Hepatic stellate cell (primary cell): ENCODE results near the gene SLC2A4.

ENCODE experiments used
- DNase-seq: peaks from one replicate; pipeline ENCODE4 v3.0.0; 2011; ENCODE audit warnings: low spot score

SLC2A4 gene

GRCh38 chr17:7306911-7307685 is 25.6 kb downstream of the SLC2A4 start, which contains the start of gene EIF5A:
Gene EIF5A, plus strand, starts transcription at chr17:7307628. Its CDS starts 2,008 bp downstream, at chr17:7309636.
- peak; percentile 100 for DNase-seq

- no peak for DNase-seq
These were observed 26.4 kb downstream of the SLC2A4 start for GRCh38 chr17:7307686-7308624.

- peak; percentile 92 for DNase-seq
These were observed 27.3 kb downstream of the SLC2A4 start for GRCh38 chr17:7308625-7309433.

- DNase-seq = no peak
These were observed 28.1 kb downstream of the SLC2A4 start for GRCh38 chr17:7309628-7310027.

- DNase-seq = no peak
These were observed 29.7 kb downstream of the SLC2A4 start for GRCh38 chr17:7311110-7311705.

- no peak for DNase-seq
These were observed 31.0 kb downstream of the SLC2A4 start for GRCh38 chr17:7312432-7313087.

- no peak for DNase-seq
These were observed 31.8 kb downstream of the SLC2A4 start for GRCh38 chr17:7313088-7313889.

- DNase-seq = no peak
These were observed 32.6 kb downstream of the SLC2A4 start for GRCh38 chr17:7313890-7314718.

- DNase-seq = peak; percentile 94
These were observed 33.4 kb downstream of the SLC2A4 start, which contains the start of gene GPS2 for GRCh38 chr17:7314719-7315569. Gene GPS2, minus strand, starts transcription at chr17:7315360. Its CDS starts 308 bp downstream, at chr17:7315052.

GRCh38 chr17:7315570-7316235 is 34.2 kb downstream of the SLC2A4 start:
- no peak for DNase-seq

GRCh38 chr17:7317161-7317803 is 35.8 kb downstream of the SLC2A4 start:
- DNase-seq = no peak

- no peak for DNase-seq
These were observed 36.8 kb downstream of the SLC2A4 start for GRCh38 chr17:7318121-7318860.

- no peak for DNase-seq
These were observed 39.9 kb downstream of the SLC2A4 start for GRCh38 chr17:7321466-7321865.

- DNase-seq = no peak
These were observed 41.1 kb downstream of the SLC2A4 start for GRCh38 chr17:7322520-7323194.

GRCh38 chr17:7323731-7324437 is 42.4 kb downstream of the SLC2A4 start:
- peak; percentile 73 for DNase-seq
